ENCODE measurements around the gene FOXL2. TPM values are rescaled to one million over a fixed set of nuclear protein-coding genes. Genes with fewer than 3 reads are reported as not detected.

The FOXL2 gene
- total and polyA plus RNA-seq, 10 of the 15 experiments (the other 5 are each of a cell fraction or from before 2014, with no cell fraction given), result not detected

- Histone ChIP-seq H3K9ac (ENCODE audit: control insufficient read depth, insufficient read depth, low read length) (no peak overlapping the region), H3K9me3 (replicated peaks; ENCODE audit: control insufficient read depth, insufficient read depth, low read length) (no peaks in the 10 kb centered on the region; the same call in 2 of the 3 replicates), H4K20me1 (ENCODE audit: control insufficient read depth, insufficient read depth) (0 out of 2 replicates have a peak, but pooled peaks cover 3% of the 10 kb centered on the region), H3K4me1 (ENCODE audit: control insufficient read depth, insufficient read depth, low read length) (no peaks in the 10 kb centered on the region), H3K27me3 (replicated peaks in 1 of 2; ENCODE audit: control insufficient read depth in 2 of 2, insufficient read depth in 2 of 2, low read length in 1 of 2) (peaks cover 13 to 20% of the 10 kb centered on the region in 2 experiments), H3K27ac (ENCODE audit: control insufficient read depth, insufficient read depth) (no peak overlapping the region), H3K36me3 (ENCODE audit: control insufficient read depth in 2 of 2, insufficient read depth in 2 of 2, low read length in 1 of 2) (no peaks in the 10 kb centered on the region), H3K79me2 (ENCODE audit: control insufficient read depth, insufficient read depth, low read length) (no peaks in the 10 kb centered on the region), H3K4me2 (ENCODE audit: control insufficient read depth, insufficient read depth) (no peak overlapping the region), H3K4me3 (no peak overlapping the region), H2AFZ (ENCODE audit: control insufficient read depth, low read depth, low read length) (no peak overlapping the region)
- ATAC-seq, result no peak
- ChIA-PET SMC1A (ENCODE audit: uncharacterized antibody, unreplicated experiment) (no interaction called here), POLR2A (no interaction called here), CTCF (interaction anchor here (0.6 kb wide), 1 partner anchor 336 kb away, joined by 3 read pairs; no protein-coding TSS in a partner anchor), RAD21 (ENCODE audit: unreplicated experiment) (no interaction called here)
- BruUV-seq (replicated peaks), result no TSS peak
- 16% methylated on average over 26 of the region's 27 CpGs for WGBS (ENCODE audit: insufficient coverage, insufficient replicate concordance, low lambda C conversion rate, missing lambda C conversion rate)
- intact Hi-C loops (cut with micrococcal nuclease; ENCODE audit: unreplicated experiment) (loop anchor here (10.0 kb wide), 1 partner anchor 145 kb away; no protein-coding TSS in a partner anchor), in situ Hi-C loops (cut with MboI) (loop anchor here (25.0 kb wide), 1 partner anchor 1187 kb away; the partner anchor contains the start of gene SOX14)
- DNase-seq (ENCODE audit: low read depth, low spot score), result no peak
- FAIRE-seq, result no peak
- no peak for TF ChIP-seq SIX5 (IDR thresholded peaks at IDR 0.05; ENCODE audit: low read depth, low read length, severe bottlenecking)
- TF ChIP-seq, protein P1, sequence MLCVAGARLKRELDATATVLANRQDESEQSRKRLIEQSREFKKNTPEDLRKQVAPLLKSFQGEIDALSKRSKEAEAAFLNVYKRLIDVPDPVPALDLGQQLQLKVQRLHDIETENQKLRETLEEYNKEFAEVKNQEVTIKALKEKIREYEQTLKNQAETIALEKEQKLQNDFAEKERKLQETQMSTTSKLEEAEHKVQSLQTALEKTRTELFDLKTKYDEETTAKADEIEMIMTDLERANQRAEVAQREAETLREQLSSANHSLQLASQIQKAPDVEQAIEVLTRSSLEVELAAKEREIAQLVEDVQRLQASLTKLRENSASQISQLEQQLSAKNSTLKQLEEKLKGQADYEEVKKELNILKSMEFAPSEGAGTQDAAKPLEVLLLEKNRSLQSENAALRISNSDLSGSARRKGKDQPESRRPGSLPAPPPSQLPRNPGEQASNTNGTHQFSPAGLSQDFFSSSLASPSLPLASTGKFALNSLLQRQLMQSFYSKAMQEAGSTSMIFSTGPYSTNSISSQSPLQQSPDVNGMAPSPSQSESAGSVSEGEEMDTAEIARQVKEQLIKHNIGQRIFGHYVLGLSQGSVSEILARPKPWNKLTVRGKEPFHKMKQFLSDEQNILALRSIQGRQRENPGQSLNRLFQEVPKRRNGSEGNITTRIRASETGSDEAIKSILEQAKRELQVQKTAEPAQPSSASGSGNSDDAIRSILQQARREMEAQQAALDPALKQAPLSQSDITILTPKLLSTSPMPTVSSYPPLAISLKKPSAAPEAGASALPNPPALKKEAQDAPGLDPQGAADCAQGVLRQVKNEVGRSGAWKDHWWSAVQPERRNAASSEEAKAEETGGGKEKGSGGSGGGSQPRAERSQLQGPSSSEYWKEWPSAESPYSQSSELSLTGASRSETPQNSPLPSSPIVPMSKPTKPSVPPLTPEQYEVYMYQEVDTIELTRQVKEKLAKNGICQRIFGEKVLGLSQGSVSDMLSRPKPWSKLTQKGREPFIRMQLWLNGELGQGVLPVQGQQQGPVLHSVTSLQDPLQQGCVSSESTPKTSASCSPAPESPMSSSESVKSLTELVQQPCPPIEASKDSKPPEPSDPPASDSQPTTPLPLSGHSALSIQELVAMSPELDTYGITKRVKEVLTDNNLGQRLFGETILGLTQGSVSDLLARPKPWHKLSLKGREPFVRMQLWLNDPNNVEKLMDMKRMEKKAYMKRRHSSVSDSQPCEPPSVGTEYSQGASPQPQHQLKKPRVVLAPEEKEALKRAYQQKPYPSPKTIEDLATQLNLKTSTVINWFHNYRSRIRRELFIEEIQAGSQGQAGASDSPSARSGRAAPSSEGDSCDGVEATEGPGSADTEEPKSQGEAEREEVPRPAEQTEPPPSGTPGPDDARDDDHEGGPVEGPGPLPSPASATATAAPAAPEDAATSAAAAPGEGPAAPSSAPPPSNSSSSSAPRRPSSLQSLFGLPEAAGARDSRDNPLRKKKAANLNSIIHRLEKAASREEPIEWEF (IDR thresholded peaks at IDR 0.05; ENCODE audit: insufficient replicate concordance, low read depth, low read length), result no peak
- no peak for TF ChIP-seq CHD2 (IDR thresholded peaks at IDR 0.05; ENCODE audit: borderline replicate concordance, low read depth, low read length)
- TF ChIP-seq RB1 (IDR thresholded peaks at IDR 0.05; ENCODE audit: borderline replicate concordance), result no peak
- no peak for TF ChIP-seq TCF7 (IDR thresholded peaks at IDR 0.05; ENCODE audit: borderline replicate concordance)
- TF ChIP-seq JUNB (IDR thresholded peaks at IDR 0.05), result no peak
- no peak for TF ChIP-seq NR2F1 (conservative IDR thresholded peaks at IDR 0.05)
- no peak for TF ChIP-seq CHD1 (IDR thresholded peaks at IDR 0.05; ENCODE audit: low read depth, low read length)
- TF ChIP-seq FOS (IDR thresholded peaks at IDR 0.05; ENCODE audit: borderline replicate concordance, extremely low read depth, insufficient read length), result no peak
- TF ChIP-seq IRF5 (IDR thresholded peaks at IDR 0.05; ENCODE audit: borderline replicate concordance), result no peak
- TF ChIP-seq, protein P2, sequence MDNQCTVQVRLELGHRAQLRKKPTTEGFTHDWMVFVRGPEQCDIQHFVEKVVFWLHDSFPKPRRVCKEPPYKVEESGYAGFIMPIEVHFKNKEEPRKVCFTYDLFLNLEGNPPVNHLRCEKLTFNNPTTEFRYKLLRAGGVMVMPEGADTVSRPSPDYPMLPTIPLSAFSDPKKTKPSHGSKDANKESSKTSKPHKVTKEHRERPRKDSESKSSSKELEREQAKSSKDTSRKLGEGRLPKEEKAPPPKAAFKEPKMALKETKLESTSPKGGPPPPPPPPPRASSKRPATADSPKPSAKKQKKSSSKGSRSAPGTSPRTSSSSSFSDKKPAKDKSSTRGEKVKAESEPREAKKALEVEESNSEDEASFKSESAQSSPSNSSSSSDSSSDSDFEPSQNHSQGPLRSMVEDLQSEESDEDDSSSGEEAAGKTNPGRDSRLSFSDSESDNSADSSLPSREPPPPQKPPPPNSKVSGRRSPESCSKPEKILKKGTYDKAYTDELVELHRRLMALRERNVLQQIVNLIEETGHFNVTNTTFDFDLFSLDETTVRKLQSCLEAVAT (IDR thresholded peaks at IDR 0.05), result no peak
- TF ChIP-seq PAX8 (IDR thresholded peaks at IDR 0.05), result no peak
- TF ChIP-seq ELK1 (IDR thresholded peaks at IDR 0.05; ENCODE audit: low read depth, low read length), result no peak
- no peak for TF ChIP-seq RELA (IDR thresholded peaks at IDR 0.05; ENCODE audit: borderline replicate concordance, partially characterized antibody)
- TF ChIP-seq BRCA1 (IDR thresholded peaks at IDR 0.05; ENCODE audit: low read depth, low read length), result no peak
Measured at GRCh38 chr3:138949445-138950005, 2.6 kb upstream of the FOXL2 start.
